Measurements from ENCODE around the gene ZNRF3.
"Not testable (repeated sequence)": the region's sequence is repeated elsewhere in the genome, so short reads cannot be mapped to it uniquely, and the experiment has no call there.

Gene ZNRF3

DNA sequence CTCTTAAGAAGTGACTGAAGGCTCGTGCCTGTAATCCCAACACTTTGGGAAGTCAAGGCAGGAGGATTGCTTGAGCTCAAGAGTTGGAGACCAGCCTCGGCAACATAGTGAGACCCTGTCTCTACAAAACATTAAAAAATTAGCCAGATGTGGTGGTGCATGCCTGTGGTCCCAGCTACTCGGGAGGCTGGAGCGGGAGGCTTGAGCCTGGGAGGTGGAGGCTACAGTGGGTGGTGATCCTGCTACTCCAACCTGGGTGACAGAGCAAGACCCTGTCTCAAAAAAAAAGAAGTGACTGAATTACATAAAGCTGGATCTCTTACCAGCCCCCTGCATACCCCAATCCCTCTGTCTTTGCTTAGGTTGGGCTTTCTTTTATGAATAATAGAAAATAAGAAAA, 120.2 kb downstream of the ZNRF3 start:
- DNase-seq (ENCODE audit: extremely low read depth in 1 of 2, low read depth in 1 of 2): no peak

DNA sequence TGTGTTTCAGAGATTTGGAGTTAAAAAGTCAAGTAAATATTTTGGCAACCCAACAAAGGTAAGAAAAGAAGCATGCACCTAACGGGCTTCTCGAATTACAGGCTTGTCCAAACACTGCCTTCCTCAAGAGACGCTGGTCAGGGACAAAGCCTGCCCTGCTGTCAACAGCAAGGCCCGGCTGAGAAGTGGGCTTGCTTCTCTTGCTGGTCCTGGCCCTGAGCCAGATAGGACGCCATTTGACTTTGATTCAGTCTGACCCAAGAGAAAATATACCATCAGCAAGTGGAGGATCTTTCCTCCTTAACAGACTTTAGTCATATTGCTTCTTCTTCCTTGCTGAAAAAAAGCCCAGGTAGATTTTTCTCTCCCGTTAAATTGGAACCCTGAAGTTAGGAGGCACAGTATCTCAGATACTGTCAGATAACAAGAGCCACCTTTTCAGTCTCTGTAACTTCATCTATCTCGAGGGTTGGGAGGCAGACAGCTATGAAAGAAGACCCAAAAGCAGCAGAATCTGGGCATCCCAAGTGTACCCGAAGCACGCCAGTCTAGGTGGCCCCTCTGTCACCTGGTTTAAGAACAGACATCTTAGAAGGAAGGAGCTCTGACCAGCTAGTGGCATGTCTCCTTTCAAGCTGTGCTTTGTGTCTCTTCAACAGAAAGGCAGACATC, 120.7 kb downstream of the ZNRF3 start:
- no peak for DNase-seq (ENCODE audit: extremely low read depth in 1 of 2, low read depth in 1 of 2)

DNA sequence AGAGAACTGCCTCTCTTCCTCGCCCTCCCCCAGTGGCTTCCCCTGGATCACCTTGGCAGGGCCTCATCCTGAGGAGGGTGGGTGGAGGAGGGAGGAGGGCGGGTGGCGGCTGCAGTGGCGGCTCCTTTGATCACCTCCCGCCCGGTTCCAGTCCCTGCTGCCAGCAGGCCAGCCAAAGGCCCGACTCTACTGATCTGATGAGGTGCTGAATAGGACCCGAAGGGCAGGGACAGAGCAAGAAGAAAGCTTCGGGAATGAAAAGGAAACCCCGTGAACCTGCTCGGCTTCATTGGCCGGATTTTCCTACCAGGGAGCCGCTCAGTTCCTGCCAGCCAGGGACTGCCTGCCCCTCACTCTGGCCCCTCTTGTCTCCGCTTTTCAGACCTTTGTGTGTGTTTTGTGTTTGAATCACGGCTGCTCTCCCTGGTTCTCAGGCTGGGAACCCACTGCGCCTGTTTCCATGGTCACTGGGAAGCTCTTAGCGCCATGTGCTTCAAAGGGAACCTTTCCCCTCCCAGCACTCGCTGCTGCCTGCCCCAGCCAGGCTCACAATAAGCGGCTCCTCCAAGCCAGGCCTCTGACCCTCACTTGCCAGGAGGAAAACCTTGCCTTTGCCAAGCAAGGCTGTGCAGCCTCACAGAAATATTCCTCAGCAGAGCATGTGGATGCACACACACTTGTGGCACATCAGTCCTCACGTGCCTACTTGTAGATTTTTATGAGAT, 121.4 kb downstream of the ZNRF3 start:
- DNase-seq (ENCODE audit: extremely low read depth in 1 of 2, low read depth in 1 of 2): no peak

DNA sequence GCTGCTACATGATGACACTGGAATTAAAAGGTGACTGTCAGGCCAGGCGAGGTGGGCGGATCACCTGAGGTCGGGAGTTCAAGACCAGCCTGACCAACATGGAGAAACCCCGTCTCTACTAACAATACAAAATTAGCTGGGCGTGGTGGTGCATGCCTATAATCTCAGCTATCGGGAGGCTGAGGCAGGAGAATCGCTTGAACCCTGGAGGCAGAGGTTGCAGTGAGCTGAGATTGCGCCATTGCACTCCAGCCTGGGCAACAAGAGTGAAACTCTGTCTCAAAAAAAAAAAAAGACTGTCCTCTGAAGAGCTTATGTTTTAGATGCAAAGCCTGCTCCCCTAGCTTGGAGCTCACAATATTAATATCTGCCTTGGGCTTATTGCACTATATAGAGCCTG, 122.4 kb downstream of the ZNRF3 start:
- not testable (repeated sequence) for DNase-seq (ENCODE audit: extremely low read depth in 1 of 2, low read depth in 1 of 2)

DNA sequence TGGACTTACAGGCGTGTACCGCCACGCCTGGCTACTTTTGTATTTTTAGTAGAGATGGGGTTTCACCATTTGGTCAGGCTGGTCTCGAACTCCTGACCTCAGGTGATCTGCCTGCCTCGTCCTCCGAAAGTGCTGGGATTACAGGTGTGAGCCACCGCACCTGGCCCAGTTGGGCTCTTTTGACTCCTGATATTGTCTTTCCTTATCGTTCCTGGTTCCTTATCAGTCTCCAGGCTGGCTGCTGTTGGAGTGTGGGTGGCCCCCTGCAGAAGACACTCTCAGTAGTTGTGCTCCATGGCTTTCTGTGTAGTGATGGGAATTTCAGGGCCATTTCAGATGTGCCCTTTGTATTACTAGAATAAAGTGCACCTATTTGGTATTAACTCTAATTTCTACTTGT, 123.0 kb downstream of the ZNRF3 start:
- DNase-seq (ENCODE audit: extremely low read depth in 1 of 2, low read depth in 1 of 2): no peak

DNA sequence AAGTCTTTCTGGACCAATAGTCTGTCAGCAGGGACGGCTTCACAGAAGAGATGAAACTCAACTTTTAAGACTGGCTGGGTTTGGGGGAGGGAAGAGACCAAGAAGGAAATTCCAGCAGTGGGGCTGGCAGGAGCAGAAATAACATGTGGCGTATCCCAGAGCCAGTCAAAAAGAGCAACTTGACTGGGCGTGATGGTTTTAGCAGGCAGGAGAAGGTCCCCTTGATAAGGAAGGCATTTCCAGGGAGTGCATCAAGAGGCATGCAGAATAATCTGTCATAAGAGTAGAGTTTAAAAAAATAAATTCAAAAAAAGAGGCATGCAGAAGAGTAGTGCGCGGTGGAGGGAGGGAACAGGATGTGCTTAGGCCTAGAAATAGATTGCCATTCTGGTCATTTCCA, 125.8 kb downstream of the ZNRF3 start:
- DNase-seq (ENCODE audit: extremely low read depth in 1 of 2, low read depth in 1 of 2): no peak

DNA sequence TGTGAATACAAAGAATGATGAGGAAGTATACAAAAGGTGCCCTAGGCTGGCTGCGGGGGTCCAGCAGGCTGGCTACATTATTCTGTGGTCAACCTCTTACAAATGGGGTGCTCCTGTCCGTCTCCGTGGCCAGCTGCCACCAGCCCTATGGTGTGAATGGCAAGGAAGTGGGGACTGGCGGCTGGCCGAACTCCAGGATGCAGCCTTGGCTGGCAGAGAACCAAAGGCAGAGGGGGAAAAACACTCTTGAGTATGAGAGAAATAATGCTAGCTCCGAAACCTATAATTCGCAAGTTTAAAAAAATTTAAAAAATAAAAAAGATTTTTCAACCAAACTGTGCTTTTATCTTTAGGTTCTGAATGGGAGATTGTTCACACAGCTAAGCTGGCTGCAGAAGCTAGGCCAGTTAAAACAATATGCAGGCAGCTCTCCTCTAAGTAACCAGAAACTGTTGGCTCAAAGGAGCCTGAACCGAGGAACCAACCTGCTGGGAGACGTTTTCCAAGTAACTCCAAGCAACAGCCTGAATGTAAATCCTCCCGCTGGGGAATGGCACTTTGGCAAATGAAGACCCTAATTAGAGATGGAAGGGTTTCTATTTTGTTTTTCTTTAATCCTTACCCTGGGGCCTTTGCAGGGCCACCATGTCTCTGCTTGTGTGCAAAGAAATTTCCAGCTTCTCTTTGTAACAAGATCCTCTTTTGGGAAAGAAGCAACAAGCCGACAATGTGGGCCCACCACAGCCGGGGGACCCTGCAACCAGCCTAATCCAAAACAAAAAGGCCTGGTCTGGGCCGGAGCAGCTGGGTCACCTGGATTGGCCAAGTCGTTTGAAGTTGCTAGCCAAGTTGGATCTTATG, 128.1 kb downstream of the ZNRF3 start:
- no peak for DNase-seq (ENCODE audit: extremely low read depth in 1 of 2, low read depth in 1 of 2)

DNA sequence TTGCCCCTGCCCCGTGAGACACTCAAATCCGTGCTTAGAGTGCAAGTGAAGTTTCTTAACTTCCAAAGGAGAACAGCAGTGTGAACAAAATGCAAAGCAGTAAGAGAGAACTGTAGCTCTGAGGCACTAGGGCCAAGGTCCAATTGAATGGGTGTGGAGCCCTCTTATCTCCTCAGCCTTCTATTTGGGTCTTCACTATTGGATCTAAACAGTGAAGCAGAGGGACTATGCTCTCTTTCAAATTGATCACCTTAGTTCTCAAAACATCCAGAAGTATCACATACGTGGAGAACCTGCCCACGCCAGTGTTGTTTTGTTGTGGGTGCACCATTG, 128.7 kb downstream of the ZNRF3 start:
- no peak for DNase-seq (ENCODE audit: extremely low read depth in 1 of 2, low read depth in 1 of 2)

DNA sequence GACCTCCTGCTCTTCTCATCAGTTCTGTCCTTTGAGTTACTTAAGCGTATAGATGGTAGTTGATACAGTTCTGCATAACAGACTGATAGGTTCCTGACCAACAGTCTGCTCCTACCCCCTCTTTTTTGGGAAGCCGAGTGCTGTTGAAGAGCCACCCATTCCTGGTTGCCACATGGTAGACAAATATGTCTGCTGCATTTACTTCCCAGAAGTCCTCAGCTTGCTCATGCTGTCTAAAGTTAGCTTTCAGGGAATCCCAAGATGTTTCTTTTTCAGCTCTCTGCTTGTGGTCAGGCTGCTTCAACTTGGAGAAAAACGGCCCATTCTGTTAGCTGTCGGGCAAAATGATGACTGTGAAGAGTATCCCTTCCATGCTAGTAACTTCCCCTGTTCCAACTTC, 129.6 kb downstream of the ZNRF3 start:
- no peak for DNase-seq (ENCODE audit: extremely low read depth in 1 of 2, low read depth in 1 of 2)

DNA sequence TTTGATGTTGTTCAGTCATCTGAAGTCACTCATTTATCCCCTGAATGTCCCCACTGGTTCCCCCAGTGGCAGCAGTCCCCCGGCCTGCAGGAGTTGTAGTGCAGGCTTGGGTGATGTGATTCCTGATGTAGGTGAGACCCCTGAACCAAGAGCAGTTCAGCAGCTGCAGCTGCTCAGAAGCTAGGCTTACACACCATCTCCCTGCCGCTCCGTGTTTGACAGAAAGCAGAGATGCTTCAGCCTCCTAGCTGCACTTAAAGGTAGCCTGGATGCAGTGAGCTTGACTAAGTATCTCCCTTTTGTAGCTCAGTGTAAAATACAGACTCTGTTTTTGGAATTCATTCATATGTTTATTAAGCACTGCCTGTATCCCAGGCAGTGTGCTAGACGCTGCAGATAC, 130.9 kb downstream of the ZNRF3 start:
- no peak for DNase-seq (ENCODE audit: extremely low read depth in 1 of 2, low read depth in 1 of 2)

DNA sequence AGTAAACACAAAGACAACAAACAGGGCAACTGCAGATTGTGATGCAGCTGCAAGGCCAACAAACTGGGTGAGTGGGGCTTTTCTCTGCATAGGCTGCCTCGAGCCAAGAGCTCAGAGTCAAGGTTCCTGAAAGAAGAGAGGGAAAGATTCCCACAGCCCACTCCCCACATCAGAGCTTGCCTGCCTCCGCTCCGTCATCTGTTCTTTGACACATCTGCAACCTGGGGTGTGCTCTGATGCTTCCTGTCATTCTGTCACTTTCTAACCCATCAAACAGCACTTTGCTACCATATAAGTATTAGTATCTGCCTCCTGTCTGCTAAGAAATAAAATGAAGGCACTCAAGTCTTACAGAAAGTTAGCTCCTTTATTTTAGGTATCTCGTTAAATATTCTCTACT, 131.4 kb downstream of the ZNRF3 start:
- DNase-seq (ENCODE audit: extremely low read depth in 1 of 2, low read depth in 1 of 2): no peak

DNA sequence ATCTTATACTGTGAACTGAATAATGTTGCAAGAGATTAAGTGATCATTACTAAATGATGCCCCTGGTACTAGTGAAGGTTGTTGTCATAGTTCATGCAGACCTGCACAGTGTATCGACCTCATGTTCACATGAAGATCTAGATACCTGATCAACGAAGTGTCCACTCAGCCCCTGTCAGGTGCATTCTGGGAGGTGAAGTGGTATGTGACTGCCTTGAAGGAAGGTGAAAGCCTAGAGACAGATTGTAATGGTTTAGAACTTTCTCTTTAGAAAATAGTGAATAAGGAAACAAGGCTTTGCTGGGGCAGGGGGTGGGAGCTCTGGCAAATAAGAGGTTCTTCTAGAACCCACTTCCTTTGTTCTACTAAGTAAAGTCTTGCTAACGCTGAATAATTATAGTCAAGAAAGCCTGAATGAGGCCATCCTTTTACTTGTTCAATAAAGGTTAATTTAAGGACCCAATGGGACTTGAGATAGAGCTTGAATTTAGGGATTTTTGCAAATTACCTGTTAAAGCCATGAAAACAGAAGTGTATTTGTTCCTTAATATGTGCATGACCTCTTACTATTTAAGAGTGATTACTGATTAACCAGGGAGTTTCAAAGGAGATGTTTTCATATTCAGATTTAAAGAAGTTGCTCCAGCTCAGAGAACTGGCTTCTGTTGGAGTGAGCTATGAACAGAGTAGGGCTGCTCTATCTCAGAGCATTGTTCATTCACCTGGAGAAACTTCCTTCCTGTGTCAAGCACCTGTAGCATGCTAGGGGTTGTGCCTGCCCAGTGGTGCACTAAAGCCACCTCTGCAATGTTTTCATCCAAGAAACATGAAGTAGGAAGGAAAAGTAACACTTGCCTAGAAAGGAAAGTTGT, 132.9 kb downstream of the ZNRF3 start:
- no peak for DNase-seq (ENCODE audit: extremely low read depth in 1 of 2, low read depth in 1 of 2)

DNA sequence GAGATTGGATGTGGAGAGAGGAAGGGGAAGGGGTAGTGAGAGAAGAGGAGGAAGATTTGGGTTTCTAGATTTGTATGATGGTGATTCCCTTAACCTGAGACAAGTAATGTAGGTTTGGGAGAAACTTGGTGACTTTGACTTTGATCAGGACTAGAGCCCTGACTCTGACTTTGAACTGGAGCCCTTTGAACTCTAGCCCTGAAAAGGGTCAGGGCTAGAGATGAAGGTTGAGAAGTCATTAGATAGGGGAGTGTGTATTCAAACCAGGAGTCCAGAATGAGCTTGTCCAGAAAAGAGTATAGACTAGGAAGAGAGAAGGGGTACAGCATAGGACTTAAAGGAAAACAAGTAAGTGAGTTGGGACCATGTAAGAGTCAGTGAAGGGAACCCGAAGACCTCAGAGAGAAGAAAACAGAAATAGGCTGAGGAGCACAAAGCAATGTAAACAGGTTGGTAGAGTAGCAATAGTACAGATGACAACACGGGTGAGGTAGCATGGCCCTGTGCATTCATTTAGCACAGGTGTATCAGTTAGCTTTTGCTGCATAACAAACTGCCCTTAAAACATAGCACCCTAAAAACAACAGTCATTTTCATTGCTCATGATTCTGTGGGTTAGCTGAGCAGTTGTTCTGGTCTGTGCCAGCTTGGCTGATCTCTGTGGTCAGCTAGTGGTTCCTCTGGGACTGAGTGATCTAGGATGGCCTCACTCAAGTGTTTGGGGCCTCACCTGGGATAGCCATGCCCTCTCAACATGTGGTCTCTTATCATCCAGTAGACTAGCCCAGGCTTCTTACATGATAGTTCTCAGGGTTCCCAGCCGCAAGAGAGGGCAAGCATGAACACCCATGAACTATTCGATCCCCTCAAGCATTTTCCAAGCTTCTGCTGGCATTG, 135.2 kb downstream of the ZNRF3 start:
- no peak for DNase-seq (ENCODE audit: extremely low read depth in 1 of 2, low read depth in 1 of 2)

DNA sequence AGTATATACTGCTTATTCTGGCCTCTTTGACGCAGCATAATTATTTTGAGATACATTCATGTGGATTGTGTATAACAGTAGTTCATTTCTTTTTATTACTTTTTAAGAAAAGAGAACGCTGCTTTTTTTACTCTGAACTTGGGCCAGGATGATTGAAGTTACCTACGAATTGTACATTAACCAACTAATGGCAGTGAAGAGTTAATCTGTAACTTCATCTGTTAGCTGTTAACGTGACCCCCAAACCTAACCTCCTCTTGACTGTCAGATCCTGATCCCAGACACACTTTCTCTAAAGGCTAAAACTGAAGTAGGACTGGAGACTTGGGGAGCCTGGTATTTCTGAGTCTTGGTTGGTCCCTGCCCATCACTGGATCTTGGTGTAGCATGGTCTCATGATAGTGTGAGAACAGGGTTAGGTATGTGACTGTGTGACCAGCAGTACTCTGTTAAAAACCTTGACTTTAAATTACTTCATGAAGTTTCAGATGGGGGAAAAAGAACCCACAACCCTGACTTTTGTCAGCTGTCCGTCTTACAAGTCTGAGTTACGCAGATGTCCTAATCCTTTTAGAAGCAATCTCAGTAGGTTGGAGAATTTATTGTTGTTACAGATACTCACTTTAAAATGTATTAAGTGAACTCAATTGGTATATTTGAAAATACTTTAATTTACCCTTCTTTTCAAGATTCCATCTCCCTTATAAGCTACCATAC, 138.9 kb downstream of the ZNRF3 start:
- DNase-seq (ENCODE audit: extremely low read depth in 1 of 2, low read depth in 1 of 2): no peak

DNA sequence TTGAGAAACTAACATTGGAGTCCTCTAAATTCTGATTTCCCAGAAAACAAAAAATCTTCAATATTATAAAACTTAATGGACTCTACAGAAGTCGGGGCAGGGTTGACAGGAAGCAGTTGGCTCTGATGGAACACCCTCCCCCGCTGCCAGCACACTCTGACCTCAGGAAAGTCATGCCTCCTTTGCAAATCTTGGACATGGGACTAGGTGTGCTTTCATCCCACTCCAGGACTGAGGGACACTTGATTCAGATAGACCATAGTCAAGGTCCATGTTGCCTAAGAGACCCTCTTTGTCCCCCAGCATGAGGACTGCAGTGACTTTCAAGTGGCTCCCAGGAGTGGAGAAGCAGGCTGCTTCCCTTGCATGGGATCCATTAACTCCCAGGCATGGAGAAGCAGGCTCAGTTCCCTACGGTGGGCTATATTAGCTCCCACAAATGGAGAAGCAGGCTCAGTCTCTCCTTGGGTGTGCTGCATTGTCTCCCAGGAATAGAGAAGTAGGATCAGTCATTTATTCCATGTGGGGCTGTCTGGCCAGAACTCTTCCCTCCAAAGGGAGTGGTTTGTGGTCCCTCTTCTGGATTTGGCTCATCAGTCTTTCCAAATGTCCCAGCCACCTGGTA, 139.9 kb downstream of the ZNRF3 start:
- no peak for DNase-seq (ENCODE audit: extremely low read depth in 1 of 2, low read depth in 1 of 2)

DNA sequence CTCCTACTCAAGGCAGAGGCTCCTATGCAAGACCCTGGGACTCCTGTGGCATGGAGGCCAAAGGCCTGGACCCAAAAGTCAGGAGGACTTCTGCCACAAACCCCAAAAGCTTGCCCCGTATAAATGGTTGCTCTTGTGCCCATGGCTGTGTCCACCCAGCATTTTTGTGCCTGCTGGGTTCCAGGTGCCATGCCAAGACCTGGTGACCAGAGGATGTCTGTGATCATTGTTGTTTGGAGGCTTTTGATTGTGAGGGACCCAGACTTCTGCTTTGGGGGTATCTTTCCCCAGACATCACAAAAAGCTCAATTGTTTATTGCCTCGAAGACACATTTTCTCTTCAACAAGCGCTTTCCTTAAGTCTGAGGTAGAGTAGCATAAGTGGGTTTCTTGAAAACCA, 143.2 kb downstream of the ZNRF3 start:
- DNase-seq (ENCODE audit: extremely low read depth in 1 of 2, low read depth in 1 of 2): no peak

DNA sequence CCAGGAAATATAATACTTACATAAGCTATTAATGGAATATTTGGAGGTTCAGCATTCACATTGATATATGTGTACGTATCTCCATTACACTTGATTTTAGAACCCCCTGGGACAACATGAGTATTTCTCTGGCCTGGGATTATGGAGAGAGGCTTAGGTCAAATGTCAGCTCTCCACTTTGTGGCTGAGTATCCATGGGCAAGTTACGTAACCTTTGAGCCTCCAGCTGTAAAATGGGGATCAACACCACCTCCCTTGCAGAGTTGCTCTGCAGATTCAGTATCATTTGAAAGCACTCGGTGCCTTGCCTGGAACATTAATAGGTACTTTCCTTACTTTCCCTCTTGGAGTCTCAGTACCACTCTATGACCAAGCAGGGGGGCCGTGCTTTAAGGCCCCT, 145.1 kb downstream of the ZNRF3 start:
- DNase-seq (ENCODE audit: extremely low read depth in 1 of 2, low read depth in 1 of 2): no peak

DNA sequence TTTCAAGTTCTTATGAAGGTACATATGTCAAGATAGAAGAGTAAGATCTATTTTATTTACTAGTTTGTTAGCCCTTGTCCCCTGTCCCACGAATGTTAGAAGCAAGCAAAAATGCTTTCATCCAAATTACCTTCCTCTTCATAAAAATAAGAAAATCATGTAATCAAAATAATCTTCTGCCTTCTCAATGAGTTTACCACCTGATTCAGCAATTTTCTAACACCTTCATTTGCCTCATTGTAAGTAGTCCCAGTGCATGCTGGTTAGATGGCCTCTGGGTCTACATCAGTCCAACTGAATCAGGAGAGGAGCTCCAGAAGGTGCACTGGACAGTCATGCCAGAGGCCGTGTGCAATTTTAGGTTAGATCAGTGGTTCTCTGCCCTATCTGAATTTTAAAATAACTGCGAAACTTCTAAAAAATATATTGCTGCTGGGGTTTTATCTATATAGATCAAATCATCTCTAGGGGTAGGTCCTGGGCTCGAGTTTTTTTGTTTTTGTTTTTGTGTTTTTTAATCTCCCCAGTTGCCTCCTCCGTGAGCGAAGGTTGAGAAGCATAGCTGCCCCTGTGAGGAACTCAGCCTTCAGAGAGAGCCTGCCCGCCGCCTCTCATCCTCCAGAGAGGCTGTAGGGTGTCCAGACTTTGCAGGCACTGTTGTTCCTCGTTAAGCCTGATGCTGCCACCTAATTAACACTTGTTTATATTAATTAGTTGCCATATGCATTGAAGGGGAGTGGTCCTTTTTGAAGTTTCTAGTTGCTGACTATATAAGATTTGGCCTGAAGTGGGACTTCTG, 146.0 kb downstream of the ZNRF3 start:
- no peak for DNase-seq (ENCODE audit: extremely low read depth in 1 of 2, low read depth in 1 of 2)
